Sigmoid colon (tissue), 7 donors: ENCODE results near the gene CCDC68. TPM values are rescaled to one million over a fixed set of nuclear protein-coding genes. Genes with fewer than 3 reads are reported as not detected.

Experiments used
- DNase-seq: peaks from one replicate; pipeline ENCODE4 v3.0.0-alpha.2; 2019
- H3K27ac ChIP-seq, 4 donors: fragments of 200-600 bp; sonication (generic); one replicate each; pipeline ENCODE4 v1.5.1; 2016 to 2019; ENCODE audit warnings: mild to moderate bottlenecking in 1 of 4
- H3K27me3 ChIP-seq, 3 donors: fragments of 200-600 bp; sonication (generic); one replicate each; pipeline ENCODE4 v1.5.1; 2019; ENCODE audit warnings: mild to moderate bottlenecking in 1 of 3
- H3K36me3 ChIP-seq, 4 donors: fragments of 200-600 bp; sonication (generic); one replicate each; pipeline ENCODE4 v1.5.1; 2016 to 2019
- H3K4me1 ChIP-seq, 4 donors: fragments of 200-600 bp; sonication (generic); one replicate each; pipeline ENCODE4 v1.5.1; 2017 to 2019
- H3K4me3 ChIP-seq, 4 donors: fragments of 200-600 bp; sonication (generic); one replicate each; pipeline ENCODE4 v1.5.1; 2017 to 2019; ENCODE audit warnings: mild to moderate bottlenecking in 2 of 4, moderate library complexity in 1 of 4
- H3K9me3 ChIP-seq, 4 donors: fragments of 200-600 bp in 3 of 4; sonication (generic) in 3 of 4; one replicate each; pipeline versions ENCODE4 v1.5.1 to v1.6.1; 2013 to 2019
- CTCF ChIP-seq, 4 experiments: fragments of 450-650 bp in 3 of 4; fragments of 200-600 bp in 1 of 4; IDR thresholded peaks; one replicate each; pipeline ENCODE4 v1.5.1; 2016 to 2019; ENCODE audit warnings: antibody characterized with exemption in 4 of 4, mild to moderate bottlenecking in 3 of 4, moderate library complexity in 2 of 4
- EP300 ChIP-seq, 4 donors: sonication (generic); formaldehyde crosslinking; IDR thresholded peaks; one replicate each; pipeline ENCODE4 v1.6.1; 2017; ENCODE audit warnings: antibody characterized with exemption in 4 of 4
- POLR2A ChIP-seq, 2 donors: fragments of 450-650 bp; IDR thresholded peaks; one replicate each; pipeline ENCODE4 v1.6.1; 2016; ENCODE audit warnings: antibody characterized with exemption in 2 of 2, mild to moderate bottlenecking in 2 of 2, moderate library complexity in 2 of 2
- POLR2AphosphoS5 ChIP-seq, 4 donors: sonication (generic); formaldehyde crosslinking; IDR thresholded peaks; one replicate each; pipeline ENCODE4 v1.6.1; 2017; ENCODE audit warnings: antibody characterized with exemption in 4 of 4
- WGBS, 2 donors: extraction: QIAGEN DNeasy Blood & Tissue Kit; methylation state at CpG; one replicate each; pipeline ENCODE4 v1.1.7; 2013; 5-methylcytosine and 5-hydroxymethylcytosine counted together
- intact Hi-C: fragments of 100-400 bp; cut with DNase I; formaldehyde crosslinking; loops from one replicate; pipeline ENCODE4 v1.15.1; 2023
- polyA plus RNA-seq, 3 donors: library from polyadenylated mRNA; stranded (reverse); fragments of 200-250 nt; gene quantifications; one replicate each; pipeline ENCODE4 v1.2.3, GENCODE V29; 2013
- total RNA-seq, 4 donors: library from RNA; depleted of rRNA; stranded (reverse); fragments of >200 nt; gene quantifications; one replicate each; pipeline ENCODE4 v1.1.0, GENCODE V29; 2016
- donor health status: healthy with polysubstance abuse.
- donor health status: Bipolar disorder and iron deficiency.
- donor health status: healthy.

The CCDC68 gene
- total and polyA plus RNA-seq, 7 donors: 3.1 to 42.3 (median 5.5) TPM

GRCh38 chr18:54919412-54919811 lies 39.8 kb downstream of the CCDC68 start:
- H3K36me3 ChIP-seq: no peaks in the 10 kb centered on the region
- TF ChIP-seq EP300 (IDR thresholded peaks at IDR 0.05) (no peak), POLR2A (IDR thresholded peaks at IDR 0.05) (no peak), POLR2AphosphoS5 (IDR thresholded peaks at IDR 0.05) (no peak), CTCF (IDR thresholded peaks at IDR 0.05) (no peak)

GRCh38 chr18:54918060-54918459 lies 41.2 kb downstream of the CCDC68 start:
- TF ChIP-seq EP300 (IDR thresholded peaks at IDR 0.05) (no peak), CTCF (IDR thresholded peaks at IDR 0.05) (no peak), POLR2AphosphoS5 (IDR thresholded peaks at IDR 0.05) (no peak), POLR2A (IDR thresholded peaks at IDR 0.05) (no peak)
- Histone ChIP-seq H3K36me3 (no peaks in the 10 kb centered on the region), H3K4me1 (no peaks in the 10 kb centered on the region), H3K9me3 (no peaks in the 10 kb centered on the region), H3K27me3 (no peaks in the 10 kb centered on the region), H3K27ac (no peak overlapping the region), H3K4me3 (no peak overlapping the region)
- intact Hi-C loops: no loop called here
- DNase-seq: no peak
- WGBS, 2 donors: 95 to 96% methylated on average over 4 of the region's 4 CpGs

More at GRCh38 chr18:54919412-54919811, 39.8 kb downstream of the CCDC68 start:
- Histone ChIP-seq H3K9me3 (no peaks in the 10 kb centered on the region), H3K4me3 (no peak overlapping the region), H3K4me1 (no peaks in the 10 kb centered on the region), H3K27ac (no peak overlapping the region), H3K27me3 (no peaks in the 10 kb centered on the region)
- 96 to 97% methylated on average over 6 of the region's 6 CpGs for WGBS, 2 donors
- intact Hi-C loops: no loop called here
- no peak for DNase-seq

GRCh38 chr18:54916507-54916906 lies 42.8 kb downstream of the CCDC68 start:
- Histone ChIP-seq H3K4me3 (no peak overlapping the region), H3K9me3 (no peaks in the 10 kb centered on the region), H3K4me1 (no peaks in the 10 kb centered on the region), H3K27me3 (no peaks in the 10 kb centered on the region), H3K36me3 (no peaks in the 10 kb centered on the region), H3K27ac (no peak overlapping the region)
- intact Hi-C loops: no loop called here
- DNase-seq: no peak
- TF ChIP-seq POLR2A (IDR thresholded peaks at IDR 0.05) (no peak), POLR2AphosphoS5 (IDR thresholded peaks at IDR 0.05) (no peak), CTCF (IDR thresholded peaks at IDR 0.05) (no peak), EP300 (IDR thresholded peaks at IDR 0.05) (no peak)
- WGBS, 2 donors: 92 to 98% methylated on average over 3 of the region's 3 CpGs

- Histone ChIP-seq H3K4me1 (no peaks in the 10 kb centered on the region), H3K27me3 (no peaks in the 10 kb centered on the region), H3K36me3 (no peaks in the 10 kb centered on the region), H3K9me3 (no peaks in the 10 kb centered on the region), H3K4me3 (no peak overlapping the region), H3K27ac (no peak overlapping the region)
- DNase-seq: no peak
- intact Hi-C loops: no loop called here
- TF ChIP-seq POLR2AphosphoS5 (IDR thresholded peaks at IDR 0.05): no peak
- no peak for TF ChIP-seq POLR2A (IDR thresholded peaks at IDR 0.05)
- TF ChIP-seq CTCF (IDR thresholded peaks at IDR 0.05): no peak
- TF ChIP-seq EP300 (IDR thresholded peaks at IDR 0.05): no peak
- 81 to 82% methylated on average over 4 of the region's 4 CpGs for WGBS, 2 donors
Observed at GRCh38 chr18:54914816-54915215, 44.4 kb downstream of the CCDC68 start.

GRCh38 chr18:54911551-54911950 lies 47.7 kb downstream of the CCDC68 start:
- no peaks in the 10 kb centered on the region for H3K27me3 ChIP-seq
- no peak overlapping the region for H3K4me3 ChIP-seq
- no peak for DNase-seq
- intact Hi-C loops: no loop called here
- no peak overlapping the region for H3K27ac ChIP-seq
- H3K4me1 ChIP-seq: no peaks in the 10 kb centered on the region
- no peaks in the 10 kb centered on the region for H3K9me3 ChIP-seq
- 85 to 88% methylated on average over 2 of the region's 2 CpGs for WGBS, 2 donors
- H3K36me3 ChIP-seq: no peaks in the 10 kb centered on the region
- no peak for TF ChIP-seq POLR2A (IDR thresholded peaks at IDR 0.05)
- no peak for TF ChIP-seq CTCF (IDR thresholded peaks at IDR 0.05)
- TF ChIP-seq POLR2AphosphoS5 (IDR thresholded peaks at IDR 0.05): no peak
- no peak for TF ChIP-seq EP300 (IDR thresholded peaks at IDR 0.05)
